ENCODE data around the gene GRM1. TPM values are rescaled to one million over a fixed set of nuclear protein-coding genes. Genes with fewer than 3 reads are reported as not detected.

Gene GRM1
- total RNA-seq, 4 donors from 2014 or later: 0.10 TPM; not detected in 3

DNA sequence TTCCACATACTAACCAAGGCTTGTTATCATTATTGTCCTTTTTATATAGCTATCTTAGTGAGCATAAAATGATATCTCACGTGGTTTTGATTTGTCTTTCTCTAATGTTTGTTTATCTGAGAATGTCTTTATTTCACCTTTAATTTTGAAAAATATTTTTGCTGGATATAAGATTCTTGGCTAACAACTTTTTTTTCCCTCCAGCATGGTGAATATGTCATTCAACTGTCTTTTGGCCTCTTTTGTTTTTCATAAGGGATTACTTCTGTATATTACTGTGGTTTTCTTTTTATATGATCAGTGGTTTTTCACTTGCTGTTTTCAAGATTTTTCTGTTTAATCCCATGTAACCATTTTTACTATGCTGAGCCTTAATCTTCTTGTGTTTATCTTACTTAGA is 141.0 kb downstream of the GRM1 start:
- no peak for TF ChIP-seq POLR2A (IDR thresholded peaks at IDR 0.05)
- TF ChIP-seq CTCF (IDR thresholded peaks at IDR 0.05): no peak
- intact Hi-C loops (cut with DNase I; ENCODE audit: low total_unique reads): no loop called here
- no peak overlapping the region for H3K4me3 ChIP-seq (ENCODE audit: low read depth, poor library complexity, severe bottlenecking)
- WGBS, 2 donors: 89 to 94% methylated on average over 1 of the region's 1 CpG
- DNase-seq (ENCODE audit: low spot score in 2 of 2): no peak

GRCh38 chr6:146177785-146178184 is 148.9 kb downstream of the GRM1 start:
- H3K4me3 ChIP-seq (ENCODE audit: low read depth, poor library complexity, severe bottlenecking): no peak overlapping the region
- intact Hi-C loops (cut with DNase I; ENCODE audit: low total_unique reads): no loop called here
- DNase-seq (ENCODE audit: low spot score in 2 of 2): no peak
- 93 to 97% methylated on average over 1 of the region's 1 CpG for WGBS, 2 donors
- TF ChIP-seq CTCF (IDR thresholded peaks at IDR 0.05) (no peak), POLR2A (IDR thresholded peaks at IDR 0.05) (no peak)

DNA sequence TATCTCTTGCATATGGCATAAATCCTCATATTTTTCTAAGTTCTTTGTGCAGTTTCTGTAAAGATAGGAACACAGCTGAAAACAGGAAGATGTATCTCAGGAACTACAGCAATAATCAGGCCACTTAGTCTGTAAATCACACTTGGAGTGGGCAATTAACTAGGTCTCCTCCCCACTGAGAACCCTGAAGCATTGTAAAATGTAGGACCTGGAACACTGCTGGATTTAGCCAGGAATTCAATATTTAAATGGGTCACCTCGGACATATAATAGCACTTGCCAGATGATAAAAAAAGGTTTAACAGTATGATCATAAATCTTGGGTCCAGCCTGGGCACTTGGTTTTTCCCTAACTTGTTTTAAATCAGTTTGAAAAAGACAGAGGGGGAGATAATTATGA is 155.0 kb downstream of the GRM1 start:
- intact Hi-C loops (cut with DNase I; ENCODE audit: low total_unique reads): no loop called here
- H3K4me3 ChIP-seq (ENCODE audit: low read depth, poor library complexity, severe bottlenecking): no peak overlapping the region
- no peak for DNase-seq (ENCODE audit: low spot score in 2 of 2)
- TF ChIP-seq POLR2A (IDR thresholded peaks at IDR 0.05) (no peak), CTCF (IDR thresholded peaks at IDR 0.05) (no peak)
- 22 to 33% methylated on average over 1 of the region's 1 CpG for WGBS, 2 donors

DNA sequence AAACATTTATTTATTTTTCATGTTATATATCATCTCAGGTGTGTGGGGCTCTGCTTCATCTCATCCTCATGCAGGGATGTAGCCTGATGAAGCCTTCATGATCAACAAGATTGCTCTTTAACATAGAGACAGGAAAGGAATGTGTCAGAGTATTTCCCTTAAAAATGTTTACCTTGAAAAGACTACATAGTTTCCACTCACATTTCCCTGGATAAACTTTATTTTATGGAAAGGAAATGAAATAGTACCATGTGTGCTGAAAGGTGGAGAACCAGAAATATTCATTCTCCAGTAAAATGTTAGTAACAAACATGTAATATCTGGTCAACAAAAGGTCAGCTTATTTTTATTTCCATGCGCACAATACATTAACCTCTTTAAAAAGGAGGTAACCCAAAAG is 155.8 kb downstream of the GRM1 start:
- no peak overlapping the region for H3K4me3 ChIP-seq (ENCODE audit: low read depth, poor library complexity, severe bottlenecking)
- WGBS, 2 donors: 89 to 94% methylated on average over 1 of the region's 1 CpG
- intact Hi-C loops (cut with DNase I; ENCODE audit: low total_unique reads): no loop called here
- TF ChIP-seq POLR2A (IDR thresholded peaks at IDR 0.05) (no peak), CTCF (IDR thresholded peaks at IDR 0.05) (no peak)
- no peak for DNase-seq (ENCODE audit: low spot score in 2 of 2)

- intact Hi-C loops (cut with DNase I; ENCODE audit: low total_unique reads): no loop called here
- no peak overlapping the region for H3K4me3 ChIP-seq (ENCODE audit: low read depth, poor library complexity, severe bottlenecking)
- WGBS, 2 donors: 81 to 82% methylated on average over 3 of the region's 3 CpGs
- no peak for DNase-seq (ENCODE audit: low spot score in 2 of 2)
- no peak for TF ChIP-seq POLR2A (IDR thresholded peaks at IDR 0.05)
- no peak for TF ChIP-seq CTCF (IDR thresholded peaks at IDR 0.05)
Measured at GRCh38 chr6:146189131-146189530, 160.3 kb downstream of the GRM1 start.

GRCh38 chr6:146190581-146190980 is 161.7 kb downstream of the GRM1 start:
- TF ChIP-seq CTCF (IDR thresholded peaks at IDR 0.05) (no peak), POLR2A (IDR thresholded peaks at IDR 0.05) (no peak)
- H3K4me3 ChIP-seq (ENCODE audit: low read depth, poor library complexity, severe bottlenecking): no peak overlapping the region
- no peak for DNase-seq (ENCODE audit: low spot score in 2 of 2)
- 74 to 82% methylated on average over 2 of the region's 2 CpGs for WGBS, 2 donors
- intact Hi-C loops (cut with DNase I; ENCODE audit: low total_unique reads): no loop called here

Measured in lower leg skin (tissue), 4 donors.